SKM-1 (cell line): ENCODE measurements around the gene TOR1B.
A peak's percentile ranks its signal among the peaks of the same experiment; 100 is the strongest.

Experiments used
- DNase-seq: peaks from one replicate; lab custom pipeline; 2025; ENCODE audit not compliant: unreplicated experiment; lab: John Stamatoyannopoulos, UW

TOR1B gene

DNA sequence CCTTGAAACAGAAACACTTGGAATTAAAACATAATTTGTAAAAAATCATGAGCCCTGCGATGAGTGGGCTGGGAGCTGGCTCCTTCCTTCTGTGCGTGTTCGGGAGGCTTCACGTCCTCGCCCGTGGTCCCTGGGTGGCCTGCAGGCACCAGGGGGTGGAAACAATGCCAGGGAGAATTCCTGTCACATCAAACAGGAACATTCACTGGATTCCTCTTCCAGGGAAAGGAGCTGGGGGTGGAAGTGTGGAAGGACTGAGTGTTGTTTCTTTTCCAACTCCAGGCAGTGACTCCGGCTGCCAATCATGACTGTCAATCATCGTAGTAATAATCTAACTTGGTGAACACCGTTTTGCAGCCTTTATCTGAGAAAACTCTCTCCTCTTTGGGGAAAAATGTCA, 10.7 kb downstream of the TOR1B start:
- no peak for DNase-seq

DNA sequence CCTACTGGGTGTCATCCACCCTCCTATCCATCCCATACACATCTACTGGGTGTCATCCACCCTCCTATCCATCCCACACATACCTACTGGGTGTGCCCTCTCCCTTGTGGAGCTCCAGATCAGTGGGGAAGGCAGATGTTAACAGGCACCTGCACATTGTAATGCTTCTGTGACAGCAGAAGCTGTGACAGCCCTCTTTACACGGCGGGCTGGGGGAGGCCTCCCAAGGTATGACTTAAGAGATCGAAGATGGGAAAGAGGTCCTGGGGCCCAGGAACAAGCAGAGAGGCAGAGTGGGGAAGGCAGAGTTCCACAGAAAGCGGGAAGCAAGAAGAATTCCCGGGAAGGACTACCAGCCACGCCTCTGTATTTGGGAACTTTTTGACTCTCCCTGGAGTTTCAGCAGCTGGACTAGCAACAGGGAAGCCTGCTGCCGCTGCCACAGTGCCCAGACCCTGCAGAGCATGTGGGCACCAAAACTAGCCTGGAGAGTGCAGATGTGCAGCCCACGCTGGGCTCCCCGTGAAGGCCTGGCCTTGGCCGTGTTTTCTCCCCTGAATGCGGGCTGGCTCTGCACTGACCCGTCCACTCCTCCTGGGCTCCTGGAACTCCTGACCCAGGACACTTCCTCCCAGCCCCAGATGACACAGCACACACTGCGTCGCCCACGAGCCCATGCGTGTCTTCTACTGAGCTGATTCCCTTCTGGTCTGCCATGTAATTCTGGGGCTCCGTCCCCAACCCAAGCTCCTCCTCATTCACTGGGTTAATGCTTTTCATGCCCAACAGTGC, 11.6 kb downstream of the TOR1B start:
- DNase-seq, result no peak

DNA sequence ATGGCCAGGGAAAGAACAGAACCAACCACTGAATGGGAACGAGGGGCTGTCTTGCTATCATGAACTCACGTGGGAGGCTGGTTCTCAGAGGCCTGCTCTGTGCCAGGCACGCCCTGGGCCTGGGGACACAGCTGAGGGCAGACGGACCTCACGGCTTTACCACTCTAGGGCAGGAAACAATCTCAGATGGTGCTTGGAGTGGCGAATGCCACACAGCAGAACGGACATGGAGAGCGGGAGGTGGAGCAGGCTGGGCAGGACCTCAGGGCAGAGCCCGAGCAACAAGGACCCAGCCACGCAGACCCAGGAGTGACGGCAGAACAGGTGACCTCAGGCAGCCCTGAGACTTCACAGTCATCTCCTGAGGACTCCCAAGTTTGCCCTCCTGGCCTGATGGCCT, 12.3 kb downstream of the TOR1B start:
- no peak for DNase-seq

DNA sequence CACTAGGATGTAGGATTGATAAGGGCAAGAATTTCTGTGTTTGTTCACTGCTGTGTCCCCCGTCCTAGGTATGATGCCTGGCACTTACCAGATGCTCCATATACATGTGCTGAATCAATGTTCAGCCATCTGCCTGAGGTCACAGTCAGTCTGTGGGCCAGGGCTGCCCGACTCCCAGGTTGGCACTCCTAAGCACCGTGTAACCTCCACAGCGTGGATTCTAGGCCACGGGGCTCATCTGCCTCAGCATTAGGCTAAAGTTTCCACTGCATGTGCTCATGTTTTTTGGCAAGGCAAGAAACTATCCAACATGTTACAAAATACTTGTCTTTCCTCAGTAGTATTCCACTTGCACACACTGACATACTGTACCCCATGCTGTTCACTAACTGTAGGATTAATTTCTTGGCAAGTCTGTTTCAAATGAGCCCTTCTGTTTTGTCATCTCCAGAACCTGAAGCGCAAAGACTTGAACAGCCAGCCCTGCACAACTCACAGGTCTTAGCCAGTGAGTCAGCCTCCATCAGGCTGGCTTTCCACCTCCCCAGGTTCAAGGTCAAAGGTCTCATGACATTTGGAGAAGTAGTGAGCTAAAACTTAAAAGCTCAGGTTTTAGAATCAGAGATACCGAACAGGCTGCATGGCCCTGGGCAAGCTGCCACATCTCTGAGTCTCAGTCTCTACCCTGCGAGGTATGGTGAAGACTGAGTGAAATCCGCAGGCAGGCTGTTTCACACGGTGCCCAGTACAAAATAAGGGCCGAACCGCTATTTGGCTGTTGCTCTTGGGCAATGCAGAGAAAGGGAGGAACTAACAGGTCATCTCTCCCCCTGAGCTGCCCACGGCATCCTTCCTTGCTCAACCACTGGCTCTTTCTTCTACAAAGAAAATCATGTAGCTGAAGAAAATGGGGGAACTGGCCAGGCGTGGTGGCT, 13.8 kb downstream of the TOR1B start:
- DNase-seq, result peak; percentile 94

DNA sequence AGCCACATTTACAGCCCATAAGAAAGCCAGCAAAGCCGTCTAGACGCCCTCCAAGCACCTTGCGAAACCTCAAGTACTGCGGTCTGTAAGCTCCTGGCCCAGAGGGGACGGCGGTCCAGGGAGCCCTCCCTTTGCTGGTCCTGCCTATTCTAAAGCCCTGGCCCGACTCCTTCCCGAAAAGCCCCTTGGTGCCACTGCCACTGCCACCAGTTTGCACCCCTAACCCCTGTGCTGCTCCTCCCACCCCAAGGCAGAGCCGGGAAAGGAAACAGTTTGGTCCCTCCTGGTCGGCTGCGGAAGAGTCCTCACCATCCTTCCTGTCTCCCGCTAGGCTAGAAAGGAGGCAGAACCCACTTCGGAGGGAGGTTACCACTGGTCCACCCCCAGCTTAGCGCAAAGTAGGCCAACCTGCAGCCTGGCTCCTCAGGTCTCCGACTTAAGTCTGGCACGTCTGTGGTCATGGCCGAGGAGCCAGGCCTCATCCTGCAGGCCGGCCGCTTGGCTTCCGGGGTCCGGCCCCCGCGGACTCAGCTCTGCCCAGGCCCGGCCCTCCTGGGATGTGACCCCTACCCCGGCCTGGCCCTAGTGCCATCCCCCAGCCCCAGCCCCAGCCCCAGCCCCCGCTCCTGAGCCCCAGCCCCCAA, 20.0 kb downstream of the TOR1B start:
- DNase-seq, result peak; percentile 53

DNA sequence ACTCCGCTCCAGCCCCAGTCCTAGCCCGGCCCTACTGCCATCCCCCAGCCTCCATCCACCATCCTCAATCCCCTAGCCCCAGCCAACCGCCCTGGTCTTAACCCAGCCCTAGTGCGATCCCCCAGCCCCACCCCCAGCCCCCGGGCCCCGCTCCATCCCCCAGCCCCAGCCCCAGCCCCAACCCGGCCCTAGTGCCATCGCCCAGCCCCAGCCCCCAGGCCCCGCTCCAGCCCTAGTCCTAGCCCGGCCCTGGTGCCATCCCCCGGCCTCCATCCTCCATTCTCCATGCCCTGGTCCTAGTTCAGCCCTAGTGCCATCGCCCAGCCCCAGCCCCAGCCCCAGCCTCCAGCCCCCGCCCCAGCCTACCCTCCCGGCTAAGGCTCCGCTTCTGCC, 20.6 kb downstream of the TOR1B start:
- no peak for DNase-seq

DNA sequence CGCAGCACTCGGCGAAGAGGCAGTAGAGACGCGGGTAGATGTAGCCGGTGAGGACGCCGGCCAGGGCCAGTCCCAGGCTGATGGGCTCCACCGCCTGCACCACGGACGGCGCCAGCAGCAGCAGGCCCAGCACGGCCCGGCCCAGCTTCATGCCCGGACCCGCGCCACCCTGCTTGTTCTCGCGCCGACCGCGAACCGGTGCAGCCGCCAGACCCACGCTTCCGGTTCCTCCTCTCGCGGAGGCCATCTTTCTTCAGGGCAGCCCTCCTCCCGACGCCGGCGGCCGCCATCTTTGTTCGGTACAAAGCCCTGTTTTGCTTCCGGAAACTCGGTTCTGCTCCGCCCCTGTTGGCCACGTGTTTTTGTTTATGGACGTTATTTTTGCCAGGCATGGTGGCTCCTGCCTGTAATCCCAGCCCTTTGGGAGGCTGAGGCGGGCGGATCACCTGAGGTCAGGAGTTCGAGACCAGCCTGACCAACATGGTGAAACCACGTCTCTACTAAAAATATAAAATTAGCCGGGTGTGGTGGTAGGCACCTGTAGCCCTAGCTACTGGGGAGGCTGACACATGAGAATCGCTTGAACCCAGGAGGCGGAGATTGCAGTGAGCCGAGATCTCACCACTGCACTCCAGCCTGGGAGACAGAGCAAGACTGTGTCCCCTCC, 21.1 kb downstream of the TOR1B start, which contains the start of gene TOR1A:
Gene TOR1A, minus strand, starts transcription at position 202 of the 667 bp plus-strand sequence. Its CDS starts 51 bp downstream, at position 151.
- DNase-seq, result peak; percentile 90

DNA sequence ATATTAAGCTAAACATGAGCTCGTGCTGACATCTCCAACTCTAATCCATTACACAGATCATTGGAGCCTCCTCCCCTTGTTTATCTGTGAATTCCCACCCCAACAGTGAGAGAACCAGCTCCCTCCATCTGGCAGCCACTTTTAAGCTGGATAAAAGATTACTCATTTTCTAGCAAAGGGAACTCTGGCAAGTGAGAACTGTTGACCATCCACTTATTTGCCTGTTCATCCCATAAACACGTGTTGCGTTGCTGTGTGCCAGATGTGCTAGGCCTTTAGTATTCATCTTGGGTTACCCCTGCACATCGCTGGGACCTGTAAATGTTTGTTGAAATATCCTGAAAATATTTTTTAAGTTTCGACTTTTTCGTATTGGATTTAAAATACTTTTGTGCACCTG, 23.4 kb downstream of the TOR1B start:
- DNase-seq, result no peak

DNA sequence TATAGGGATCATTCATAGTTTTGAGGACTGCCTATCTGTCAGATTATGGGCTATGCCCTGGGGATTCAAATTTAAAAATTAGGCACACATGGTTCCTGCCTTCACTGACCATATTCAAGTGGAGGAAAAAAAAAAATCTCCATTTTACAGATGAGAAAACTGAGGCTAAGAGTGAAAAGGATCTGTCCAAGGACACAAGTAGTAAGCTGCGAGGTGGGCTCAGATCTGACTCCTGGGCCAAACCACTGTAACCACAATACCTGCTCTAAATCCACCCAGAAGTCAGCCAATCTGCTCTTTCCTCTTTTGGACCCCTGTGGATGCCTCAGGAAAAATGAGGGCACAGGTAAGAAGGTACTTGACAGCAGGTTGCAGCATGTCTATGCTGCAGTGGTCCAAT, 23.8 kb downstream of the TOR1B start:
- no peak for DNase-seq

DNA sequence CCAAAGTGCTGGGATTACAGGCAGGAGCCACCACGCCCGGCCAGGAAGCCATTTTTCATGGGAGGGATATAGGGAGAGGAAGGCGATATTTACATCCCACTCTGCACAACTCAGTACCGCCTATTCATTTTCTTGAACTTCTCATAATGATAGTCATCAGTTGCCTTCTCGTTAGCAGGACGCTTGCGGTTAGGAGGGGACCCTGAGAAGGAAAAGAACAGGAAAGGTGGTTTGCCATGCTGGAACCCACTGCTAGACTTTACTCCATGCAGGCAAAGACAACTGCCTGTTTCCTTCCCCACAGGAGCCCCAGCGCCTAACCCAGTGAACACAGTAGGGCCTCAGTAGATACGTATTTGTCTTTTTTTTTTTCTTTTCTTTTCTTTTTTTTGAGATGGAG, 25.1 kb downstream of the TOR1B start:
- no peak for DNase-seq

DNA sequence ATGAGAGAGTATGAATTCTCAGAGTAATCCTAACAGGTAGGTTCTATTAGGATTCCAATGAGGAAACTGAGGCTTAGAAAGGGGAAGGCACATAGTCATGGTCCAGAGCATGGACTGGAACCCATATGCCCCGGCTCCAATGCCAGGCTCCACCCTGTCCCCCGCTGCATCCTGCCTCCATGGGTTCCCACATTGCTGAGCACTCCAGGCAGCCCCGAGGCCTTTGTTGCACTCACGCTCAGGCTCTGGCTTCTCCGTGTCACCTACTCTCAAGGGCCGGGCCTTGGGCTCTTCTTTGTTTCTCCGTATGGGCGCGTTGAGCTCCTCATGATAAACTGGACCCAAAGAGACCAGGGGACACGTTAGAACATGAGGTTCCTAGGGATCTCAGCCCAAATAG, 26.0 kb downstream of the TOR1B start:
- DNase-seq, result no peak

DNA sequence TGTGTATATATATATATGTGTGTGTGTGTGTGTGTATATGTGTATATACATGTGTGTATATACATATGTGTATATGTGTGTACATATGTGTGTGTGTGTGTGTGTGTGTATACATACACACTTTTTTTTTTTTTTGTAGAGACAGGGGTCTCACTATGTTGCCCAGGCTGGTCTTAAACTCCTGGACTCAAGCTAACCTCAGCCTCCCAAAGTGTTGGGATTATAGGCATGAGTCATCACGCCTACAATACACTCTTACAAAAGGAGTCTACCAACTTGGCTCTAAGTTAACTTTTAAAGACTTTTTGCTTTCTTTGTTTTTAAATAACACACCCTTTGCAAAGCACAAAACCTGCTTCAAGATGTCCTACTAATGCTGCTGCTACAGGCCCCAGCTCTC, 30.0 kb downstream of the TOR1B start:
- no peak for DNase-seq

DNA sequence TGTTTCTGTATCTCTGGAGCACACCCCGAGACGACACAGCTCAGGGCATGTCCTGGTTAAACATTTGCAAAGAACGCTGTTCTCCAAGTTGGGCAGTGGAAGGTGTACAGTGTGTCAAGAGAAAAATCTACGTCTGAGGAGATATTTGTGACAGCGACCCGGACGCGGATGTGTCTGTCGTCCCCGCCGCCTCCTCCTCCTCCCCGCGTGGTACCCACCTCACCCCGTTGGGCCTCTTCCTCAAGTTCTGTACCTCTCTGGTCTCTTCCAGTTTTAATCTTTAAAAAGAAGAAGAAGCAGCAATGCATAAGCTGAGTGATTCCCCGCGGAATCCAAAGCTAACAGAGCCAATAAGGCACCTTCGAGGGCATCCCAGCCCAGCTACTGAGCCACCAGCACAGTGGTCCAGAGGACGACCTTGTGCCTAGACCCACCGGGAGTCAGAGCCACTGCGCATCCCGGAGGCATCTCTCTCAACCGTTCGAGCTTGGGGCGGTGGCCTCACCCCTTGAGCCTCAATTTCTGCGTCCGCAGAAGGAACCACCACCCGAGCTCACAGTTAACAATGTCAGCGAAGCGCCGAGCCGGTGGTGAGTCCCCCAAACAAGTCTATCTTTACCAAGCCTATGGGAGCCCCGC, 31.6 kb downstream of the TOR1B start:
- DNase-seq, result no peak

DNA sequence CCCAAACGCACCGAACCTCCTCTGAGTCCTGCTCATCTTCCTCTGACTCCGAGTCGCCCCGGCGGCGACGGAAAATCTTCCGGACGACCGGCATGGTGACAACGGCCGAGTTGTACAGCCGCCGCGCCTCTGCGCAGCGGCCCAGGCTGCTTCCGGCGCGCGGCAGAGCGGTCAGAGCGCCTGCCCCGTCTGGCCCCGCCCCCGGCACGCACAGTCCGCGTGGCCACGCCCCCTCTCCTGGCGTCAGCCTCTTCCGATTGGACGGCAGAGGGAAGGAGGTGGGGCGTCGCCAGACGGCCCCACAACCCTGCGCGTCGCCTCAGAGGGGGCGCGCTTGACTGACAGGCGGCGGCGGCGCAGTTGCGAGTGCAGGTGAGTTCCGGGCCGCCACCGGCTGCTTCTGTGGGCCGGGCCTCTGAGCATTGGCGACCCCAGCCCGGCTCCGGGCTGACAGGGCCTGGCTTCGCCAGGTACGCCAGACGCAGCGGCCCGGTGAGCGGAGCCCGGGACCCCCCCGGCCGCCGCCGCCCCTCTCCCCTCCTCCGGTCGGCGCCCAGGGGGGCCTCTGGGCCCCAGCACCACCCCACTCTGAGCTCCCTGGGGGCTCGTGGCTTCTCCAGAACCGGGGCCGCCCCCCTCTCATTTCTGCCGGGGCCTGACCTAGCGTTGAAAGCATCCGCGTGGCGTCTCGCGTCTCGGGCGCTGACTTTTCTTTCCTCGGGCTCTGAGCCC, 32.3 kb downstream of the TOR1B start, which contains the start of the genes C9orf78 and USP20:
Gene C9orf78, minus strand, starts transcription at position 148 of the 732 bp plus-strand sequence. Its CDS starts 54 bp downstream, at position 94.
Gene USP20, plus strand, starts transcription at position 331 of the 732 bp plus-strand sequence. CDS start 17,098 bp downstream, outside the sequence.
- peak; percentile 91 for DNase-seq

DNA sequence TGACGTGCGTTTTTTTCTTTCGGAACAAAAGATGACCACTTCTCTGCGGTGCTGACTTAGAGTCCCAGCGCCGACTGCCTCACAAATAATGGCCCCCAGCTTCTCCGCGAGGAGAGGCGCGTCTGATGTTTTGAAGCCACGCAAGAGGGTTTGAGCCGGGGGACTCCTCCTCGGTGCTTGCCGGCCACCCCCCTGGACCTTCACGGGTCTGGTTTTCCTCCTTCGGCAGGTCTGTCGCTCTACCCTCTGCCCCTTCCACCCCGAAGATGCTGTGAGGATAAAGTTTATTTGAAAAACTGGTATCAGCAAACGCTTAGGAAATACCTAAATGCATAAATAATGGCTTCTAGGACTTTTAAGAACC, 32.9 kb downstream of the TOR1B start:
- DNase-seq, result no peak

DNA sequence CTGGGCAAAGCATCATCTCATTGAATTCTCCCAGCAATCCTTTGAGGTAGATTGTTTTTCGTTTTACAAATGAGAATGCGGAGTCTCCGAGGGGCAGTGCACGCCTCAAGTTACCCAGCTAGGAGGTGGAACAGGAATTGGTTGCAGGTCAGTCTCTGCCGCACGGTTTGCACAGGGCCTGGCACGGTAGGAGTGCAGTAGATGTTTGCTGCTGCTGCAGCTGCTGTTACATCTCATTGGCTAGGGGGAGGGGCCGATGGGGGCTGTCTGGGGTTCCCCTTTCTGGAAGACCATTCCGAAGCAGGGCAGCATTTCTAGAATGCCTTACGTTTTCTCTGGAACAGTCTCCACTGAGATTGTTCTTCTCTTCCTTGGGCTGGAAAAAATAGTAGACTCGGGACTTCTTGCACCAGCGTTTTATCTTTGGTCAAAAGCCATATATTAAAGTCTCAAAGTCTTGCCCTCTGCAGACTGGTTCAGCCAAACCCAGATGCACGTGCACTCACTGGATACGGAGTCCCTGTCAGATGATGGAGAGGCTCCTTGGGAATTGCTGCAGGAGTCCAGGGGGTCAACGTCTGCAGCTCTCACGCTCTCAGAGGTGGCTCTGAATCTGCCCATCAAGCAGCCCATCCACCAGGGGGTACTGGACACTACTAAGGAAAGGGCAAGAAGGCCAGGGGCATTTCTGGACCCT, 33.5 kb downstream of the TOR1B start:
- no peak for DNase-seq

DNA sequence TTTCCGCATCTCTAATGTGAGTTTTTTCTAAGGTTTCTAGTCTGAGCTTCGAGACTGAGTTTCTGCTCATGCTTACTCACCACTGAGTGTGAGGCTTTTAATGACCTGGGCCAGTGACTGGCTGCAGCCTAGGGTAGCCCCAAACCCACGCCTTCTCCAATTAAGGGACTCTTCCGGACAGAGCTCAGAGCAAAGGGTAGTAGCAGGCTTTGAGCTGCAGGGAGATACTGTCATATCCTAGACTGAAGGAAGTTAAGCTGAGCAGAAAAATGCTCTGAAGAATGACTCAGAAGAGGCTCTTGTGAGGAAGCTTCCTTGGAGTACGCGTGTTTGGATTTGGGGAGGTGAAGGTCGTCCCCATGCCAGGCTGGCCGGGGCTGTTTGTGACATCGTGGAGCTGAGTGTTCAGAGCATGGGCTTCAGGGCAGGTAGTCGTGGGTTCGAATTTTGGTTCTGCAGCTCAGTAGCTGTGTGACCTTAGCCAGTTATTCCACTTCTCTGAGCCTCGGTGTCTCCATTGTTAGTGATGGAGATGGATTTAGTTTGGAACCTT, 35.8 kb downstream of the TOR1B start:
- no peak for DNase-seq

DNA sequence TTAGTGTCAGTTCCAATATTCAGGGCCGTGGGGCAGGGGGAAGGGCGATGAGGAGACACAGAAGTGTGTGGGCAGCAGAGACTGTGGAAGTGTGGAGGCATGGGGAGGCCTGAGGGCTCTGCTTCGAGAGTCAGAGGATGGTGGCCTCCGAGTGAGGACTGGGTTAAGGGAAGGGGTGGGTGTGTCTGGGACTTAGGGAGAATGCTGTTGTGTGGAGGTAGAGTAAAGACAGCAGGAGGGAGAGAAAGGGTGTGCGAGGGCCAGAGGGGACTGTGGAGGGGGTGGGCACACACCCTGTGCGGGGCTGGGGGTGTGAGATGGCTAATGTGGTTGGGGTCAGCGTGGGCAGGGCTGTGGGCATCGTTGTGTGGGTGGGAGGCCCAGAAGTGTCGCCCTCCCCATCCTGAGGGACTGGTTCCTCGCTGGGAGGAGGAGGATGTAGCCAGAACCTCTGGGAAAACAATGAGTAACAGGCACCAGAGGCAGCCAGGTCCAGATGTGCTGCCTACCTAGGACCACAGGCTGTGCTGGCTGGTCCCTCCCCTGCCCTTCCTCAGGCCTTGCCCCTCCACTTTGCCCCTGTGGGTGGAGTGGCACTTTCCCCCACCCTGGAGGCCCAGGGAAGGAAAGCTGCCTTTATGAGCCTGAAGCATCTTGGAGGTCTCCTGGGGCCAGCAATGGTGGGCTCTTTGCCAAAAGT, 36.5 kb downstream of the TOR1B start:
- DNase-seq, result no peak
